Fibroblast of villous mesenchyme (primary cell): ENCODE data around the gene MGST3. TPM values are rescaled to one million over a fixed set of nuclear protein-coding genes. Genes with fewer than 3 reads are reported as not detected.

Source experiments
- DNase-seq: peaks from one replicate; pipeline ENCODE4 v3.0.0-alpha.2; 2010; ENCODE audit warnings: low read depth
- H3K4me3 ChIP-seq: 2 replicates; pipeline ENCODE4 v1.5.1; 2011; ENCODE audit warnings: low read depth, mild to moderate bottlenecking, low read length
- CTCF ChIP-seq: IDR thresholded peaks from 2 replicates; pipeline ENCODE4 v1.5.1; 2012; ENCODE audit warnings: low read depth, mild to moderate bottlenecking, low read length; ENCODE audit not compliant: insufficient read depth
- total RNA-seq: library from RNA; depleted of rRNA; stranded (reverse); fragments of >200 nt; gene quantifications from 2 replicates; pipeline ENCODE4 v1.2.3, GENCODE V29; 2012

Gene MGST3
- total RNA-seq, 1 donor, result 126 TPM

- no peak for DNase-seq
- H3K4me3 ChIP-seq, result no peak overlapping the region
- TF ChIP-seq CTCF, result no peak
These were observed 28.5 kb downstream of the MGST3 start for GRCh38 chr1:165659581-165659895.

GRCh38 chr1:165661703-165662102 lies 30.7 kb downstream of the MGST3 start:
- DNase-seq, result no peak
- H3K4me3 ChIP-seq, result no peak overlapping the region
- no peak for TF ChIP-seq CTCF

- no peak for DNase-seq
- H3K4me3 ChIP-seq, result no peak overlapping the region
- TF ChIP-seq CTCF, result no peak
These were observed 31.2 kb downstream of the MGST3 start for GRCh38 chr1:165662186-165662585.

- peak; percentile 80 for DNase-seq
- no peak for TF ChIP-seq CTCF
- H3K4me3 ChIP-seq, result no peak overlapping the region
These were observed 35.3 kb downstream of the MGST3 start for GRCh38 chr1:165666152-165666825.

- no peak for DNase-seq
- TF ChIP-seq CTCF, result no peak
- H3K4me3 ChIP-seq, result no peak overlapping the region
These were observed 37.1 kb downstream of the MGST3 start for GRCh38 chr1:165668184-165668583.

GRCh38 chr1:165671526-165671925 lies 40.5 kb downstream of the MGST3 start:
- no peak for TF ChIP-seq CTCF
- no peak for DNase-seq
- H3K4me3 ChIP-seq, result no peak overlapping the region

GRCh38 chr1:165674599-165674998 lies 43.6 kb downstream of the MGST3 start:
- no peak for DNase-seq
- no peak for TF ChIP-seq CTCF
- H3K4me3 ChIP-seq, result no peak overlapping the region
